HG02623 (cell line): ENCODE measurements around the gene KCNQ1.

ENCODE experiments used
- ATAC-seq: cut with Tn5 transposase; IDR thresholded peaks from one replicate; pipeline ENCODE4 v1.9.1; 2021; ENCODE audit warnings: moderate library complexity; ENCODE audit not compliant: unreplicated experiment

KCNQ1 gene

DNA sequence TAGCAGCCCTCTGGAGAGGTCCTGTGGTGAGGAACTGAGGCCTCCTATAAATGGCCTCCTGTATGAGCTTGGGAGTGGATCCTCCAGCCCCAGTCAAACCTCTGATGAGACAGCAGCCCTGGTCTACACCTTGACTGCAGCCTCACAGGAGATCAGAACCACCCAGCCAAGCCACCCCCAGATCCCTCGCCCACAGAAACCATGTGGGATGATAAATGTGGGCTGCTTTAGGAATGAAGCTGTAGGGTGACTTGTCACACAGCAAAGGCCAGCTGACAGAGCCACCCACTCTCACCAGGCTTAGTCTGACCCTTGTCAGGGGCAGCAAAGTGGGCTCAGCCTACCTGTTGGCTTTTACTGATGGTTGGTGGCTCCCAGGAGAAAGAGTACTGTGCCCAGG is 261.5 kb downstream of the KCNQ1 start:
- ATAC-seq: no peak

DNA sequence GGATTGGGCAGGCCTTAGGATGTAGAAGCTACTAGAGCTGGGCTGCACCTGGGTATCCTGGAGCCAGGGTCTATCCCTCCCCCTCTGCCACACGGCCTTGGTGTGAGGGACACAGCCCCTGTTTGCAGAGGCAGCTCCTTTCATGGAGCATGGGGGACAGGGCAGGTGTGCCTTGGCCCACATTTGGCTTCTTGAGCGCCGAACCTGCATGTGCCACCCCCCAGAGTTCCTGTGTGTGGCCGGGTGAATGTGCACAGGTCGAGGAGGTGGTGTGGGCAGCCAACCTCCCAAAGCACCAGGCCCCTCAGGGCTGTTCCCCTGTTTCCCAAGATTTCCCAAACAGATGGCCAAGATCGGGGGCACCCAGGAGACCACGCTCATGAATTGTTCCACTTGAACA is 262.9 kb downstream of the KCNQ1 start:
- no peak for ATAC-seq

DNA sequence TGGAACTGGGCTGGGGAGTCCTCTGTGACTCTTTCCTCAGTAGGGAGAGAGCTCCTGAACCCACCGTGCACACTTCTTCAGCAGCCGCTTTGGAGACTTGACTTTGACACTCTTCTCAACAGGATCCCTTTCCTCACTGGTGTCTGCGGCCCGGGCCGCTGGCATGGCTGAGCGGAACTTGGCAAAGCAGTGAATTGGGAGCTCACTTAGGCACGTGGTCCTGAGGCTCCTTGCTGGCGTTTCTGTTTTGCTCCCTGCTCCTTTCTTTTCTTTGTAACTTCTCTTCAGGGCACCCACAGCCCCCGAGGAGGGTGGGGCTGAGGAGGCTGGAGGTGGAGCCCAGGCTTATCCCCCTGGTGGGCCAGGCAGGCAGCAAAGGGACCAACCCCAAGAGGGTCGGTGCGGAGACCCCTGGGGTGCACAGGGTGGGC is 263.4 kb downstream of the KCNQ1 start:
- ATAC-seq: no peak

- ATAC-seq: no peak
Measured at GRCh38 chr11:2708757-2709281, 264.0 kb downstream of the KCNQ1 start.

GRCh38 chr11:2709429-2709828 is 264.6 kb downstream of the KCNQ1 start:
- ATAC-seq: no peak

GRCh38 chr11:2711161-2711560 is 266.4 kb downstream of the KCNQ1 start:
- no peak for ATAC-seq

DNA sequence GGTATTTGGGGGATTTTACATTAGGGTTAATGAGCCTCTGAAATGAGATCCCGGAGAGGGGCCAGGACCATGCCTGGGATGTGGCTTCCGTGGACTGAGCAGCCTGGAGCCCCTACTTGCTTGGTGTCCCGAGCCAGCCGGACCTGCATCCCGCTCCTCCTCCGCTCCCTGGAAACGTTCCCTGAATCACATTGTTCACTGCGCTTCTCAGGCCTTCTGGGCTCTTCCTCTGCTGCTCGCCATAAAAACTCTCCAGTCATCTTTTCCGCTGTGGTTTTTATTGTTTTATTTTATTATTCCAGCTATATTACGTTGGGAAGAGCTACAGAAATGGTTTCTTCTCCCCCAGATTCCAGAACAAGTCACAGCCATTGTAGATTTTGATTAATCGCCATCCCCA is 268.3 kb downstream of the KCNQ1 start:
- no peak for ATAC-seq

- ATAC-seq: no peak
Measured at GRCh38 chr11:2713661-2714462, 269.1 kb downstream of the KCNQ1 start.

DNA sequence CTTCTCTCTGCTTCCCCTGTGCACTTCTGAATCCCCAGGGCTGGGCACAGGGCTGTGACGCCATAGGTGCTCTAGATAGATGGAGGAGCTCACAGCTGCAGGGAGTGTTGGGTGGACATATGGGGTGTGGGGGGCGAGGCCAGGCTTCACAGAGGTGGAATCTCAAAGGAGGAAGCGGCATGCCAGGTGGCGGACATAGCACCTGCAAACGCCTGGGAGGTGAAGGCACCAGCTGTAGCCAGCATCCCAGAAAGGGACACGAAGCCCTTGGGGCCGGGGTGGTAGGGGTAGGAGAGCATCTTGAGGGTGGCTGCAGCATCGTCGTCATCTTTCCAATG is 269.6 kb downstream of the KCNQ1 start:
- no peak for ATAC-seq

DNA sequence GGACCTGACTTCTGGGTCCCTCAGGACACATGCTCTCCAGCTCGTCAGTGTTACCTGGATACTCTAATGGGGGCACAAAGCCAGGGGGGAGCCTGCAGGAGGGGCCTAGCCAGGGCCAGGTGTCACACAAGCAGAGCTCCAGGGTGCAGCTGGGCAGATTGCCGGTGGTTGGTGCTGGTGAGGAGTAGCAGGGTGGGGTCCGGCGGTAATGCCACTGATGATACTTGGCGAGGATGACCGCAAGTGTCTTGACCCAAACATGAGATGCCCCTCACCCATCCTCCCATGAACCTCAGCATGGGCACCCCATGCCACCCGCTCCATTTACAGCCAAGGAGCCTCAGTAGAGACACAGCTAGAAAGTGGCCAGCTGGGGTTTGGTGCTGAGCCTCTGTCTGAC is 270.1 kb downstream of the KCNQ1 start:
- ATAC-seq: no peak

DNA sequence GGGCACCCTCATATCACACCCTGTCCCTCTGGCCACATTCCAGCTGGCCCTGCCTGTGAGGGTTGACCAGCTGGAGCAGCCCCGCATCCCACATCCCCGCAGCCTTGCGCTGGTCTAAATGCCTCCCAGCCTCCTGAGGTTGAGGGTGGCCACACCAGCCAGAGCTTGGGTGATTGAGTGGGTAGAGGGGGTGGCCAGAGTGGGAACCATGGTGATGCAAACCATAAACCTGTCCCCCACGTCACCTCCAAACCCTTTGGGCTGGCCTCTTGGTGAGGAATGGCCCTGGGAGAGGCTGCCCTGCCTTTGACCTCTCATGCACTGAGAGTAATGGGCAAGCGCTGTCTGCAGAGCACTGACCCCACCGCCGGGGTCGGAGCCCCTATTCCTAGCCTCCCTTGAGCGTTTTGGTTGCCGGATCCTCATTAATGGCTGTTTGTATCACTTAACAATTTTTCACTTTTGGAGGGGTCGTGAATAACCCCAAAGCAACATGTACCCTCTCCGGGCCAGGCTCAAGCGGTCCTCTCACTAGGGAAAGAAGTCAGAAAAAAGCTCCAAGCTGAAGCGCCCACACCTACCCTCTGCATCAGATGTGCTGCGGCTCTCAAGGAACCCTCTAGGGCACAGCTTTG is 271.0 kb downstream of the KCNQ1 start:
- no peak for ATAC-seq

DNA sequence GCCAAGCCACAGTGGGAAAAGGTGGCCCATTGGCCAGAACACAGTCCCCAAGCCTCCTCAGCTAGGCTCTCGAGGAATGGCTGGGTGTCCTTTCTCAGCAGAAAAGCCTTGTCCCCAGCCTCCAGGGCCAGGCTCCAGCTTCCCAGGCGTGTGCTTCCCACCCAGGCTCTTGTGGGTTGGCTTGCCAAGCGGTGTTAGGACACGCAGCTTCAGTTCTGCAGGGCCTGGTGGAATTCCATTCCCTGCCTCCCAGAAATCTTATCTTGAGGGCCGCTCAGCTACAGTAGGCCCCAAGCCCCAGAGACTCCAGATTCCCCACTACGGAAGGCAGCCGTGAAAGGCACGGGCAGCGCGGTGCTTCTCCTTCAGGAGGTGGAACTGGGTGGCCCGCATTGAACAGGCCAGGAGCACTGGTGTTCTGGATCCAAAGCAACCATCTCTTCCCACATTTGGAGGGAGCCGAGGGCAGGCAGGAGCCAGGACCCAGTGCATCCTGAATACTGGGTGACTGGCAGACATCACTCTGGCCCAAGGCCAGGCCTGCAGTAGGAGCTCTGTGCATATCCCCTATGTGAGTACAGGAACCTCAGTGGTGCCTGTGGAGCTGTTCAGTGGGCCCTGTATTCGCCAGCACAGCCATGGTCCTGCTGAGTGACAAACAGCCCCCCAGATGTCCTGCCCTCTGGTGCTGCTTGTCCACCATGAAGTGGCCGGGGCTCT is 271.7 kb downstream of the KCNQ1 start:
- no peak for ATAC-seq

- ATAC-seq: no peak
Measured at GRCh38 chr11:2717561-2718325, 272.9 kb downstream of the KCNQ1 start.

DNA sequence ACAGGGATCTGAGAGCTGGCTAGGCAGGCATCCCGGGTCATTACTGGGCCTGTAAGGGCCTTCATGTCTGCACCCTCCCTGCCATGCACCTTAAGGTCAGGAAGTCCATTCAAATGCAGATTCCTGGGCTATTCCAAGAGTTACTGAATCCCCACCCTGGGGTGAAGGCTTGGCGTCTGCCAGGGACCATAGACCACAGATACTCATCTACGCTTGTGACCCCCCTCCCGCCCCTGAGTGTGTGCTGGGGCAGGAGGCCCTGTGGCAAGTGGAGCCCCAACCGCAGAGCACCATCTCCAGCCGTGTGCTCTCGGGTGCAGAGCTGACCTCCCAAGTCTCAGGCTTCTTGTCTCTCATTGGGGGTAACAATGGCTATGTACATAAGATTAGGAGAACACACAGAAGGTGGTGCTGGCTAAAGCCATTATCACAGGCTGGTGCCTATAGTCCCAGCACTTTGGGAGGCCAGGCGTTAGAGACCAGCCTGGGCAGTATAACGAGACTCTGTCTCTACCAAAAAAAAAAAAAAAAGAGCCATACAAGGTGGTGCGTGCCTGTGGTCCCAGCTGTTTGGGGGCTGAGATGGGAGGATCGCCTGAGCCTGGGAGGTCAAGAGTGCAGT is 274.1 kb downstream of the KCNQ1 start:
- ATAC-seq: no peak

DNA sequence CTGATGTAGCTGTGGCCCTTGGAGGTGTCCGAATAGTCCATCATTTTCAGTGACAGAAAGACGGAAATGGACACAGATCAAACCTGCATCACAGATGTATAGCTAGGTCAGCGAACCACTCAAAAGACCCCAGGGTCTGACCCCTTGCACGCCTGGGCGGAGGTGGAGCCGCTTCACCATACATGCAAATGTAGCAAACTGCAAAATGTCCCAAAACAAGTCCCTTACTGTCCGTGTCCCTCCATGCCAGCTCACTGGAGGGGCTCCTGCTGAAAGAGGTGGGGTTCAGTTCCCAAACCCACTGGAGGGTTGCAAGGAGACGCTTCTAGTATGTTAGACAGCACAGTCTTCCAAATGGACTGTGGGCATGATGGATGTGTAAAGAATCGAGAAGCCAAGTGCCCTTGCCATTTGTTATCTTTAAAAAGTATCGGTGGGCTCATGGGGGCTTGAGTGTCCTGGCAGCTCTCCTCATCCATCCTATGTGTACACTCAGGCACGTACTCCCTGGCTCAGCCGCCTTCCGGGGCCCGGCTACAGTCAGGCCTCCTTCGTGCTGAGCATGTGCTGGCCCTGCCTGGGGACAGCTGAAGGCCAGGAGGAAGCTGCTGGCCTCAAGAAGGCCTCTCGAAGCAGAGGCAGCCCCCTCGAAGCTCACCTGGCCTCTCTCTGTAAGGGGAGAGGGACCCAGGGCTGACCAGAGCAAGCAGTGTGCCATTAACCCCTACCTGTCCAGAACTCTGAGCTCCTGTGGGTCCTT is 275.2 kb downstream of the KCNQ1 start:
- ATAC-seq: no peak

DNA sequence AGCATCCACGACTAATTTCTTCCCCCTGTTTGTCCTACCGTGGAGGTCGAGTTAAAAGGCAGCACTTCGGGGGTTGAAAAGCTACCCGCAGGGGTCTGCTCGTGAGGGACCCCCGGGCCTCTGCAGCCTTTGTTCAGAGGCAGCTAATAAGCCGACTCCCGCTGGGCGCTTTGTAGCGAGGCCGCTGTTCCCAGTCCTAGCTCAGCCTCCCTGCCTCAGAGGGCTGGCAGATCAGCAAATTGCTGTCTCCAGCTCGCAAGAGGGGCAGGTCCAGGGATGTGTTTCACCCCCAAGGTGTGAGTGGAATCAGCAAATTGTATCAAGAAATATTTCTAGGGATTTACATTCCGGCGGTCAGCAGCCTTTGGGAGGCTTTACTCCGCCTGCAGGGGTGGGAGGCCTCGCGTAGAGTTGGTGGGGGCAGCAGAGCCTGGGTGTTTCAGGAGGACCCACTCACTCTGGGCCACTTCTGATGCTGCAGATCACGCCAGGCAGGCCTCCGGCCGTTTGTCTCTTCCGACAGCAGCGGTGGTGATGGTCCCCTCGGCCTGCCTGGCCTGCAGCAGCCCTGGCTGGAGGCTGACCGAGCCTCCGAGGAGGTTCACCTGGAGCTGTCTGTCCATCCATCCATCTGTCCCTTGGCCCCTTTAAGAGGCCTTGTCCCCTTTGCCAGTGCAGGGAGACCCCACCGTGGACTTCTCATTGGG is 276.6 kb downstream of the KCNQ1 start:
- ATAC-seq: no peak

GRCh38 chr11:2722955-2723354 is 278.1 kb downstream of the KCNQ1 start:
- ATAC-seq: no peak

DNA sequence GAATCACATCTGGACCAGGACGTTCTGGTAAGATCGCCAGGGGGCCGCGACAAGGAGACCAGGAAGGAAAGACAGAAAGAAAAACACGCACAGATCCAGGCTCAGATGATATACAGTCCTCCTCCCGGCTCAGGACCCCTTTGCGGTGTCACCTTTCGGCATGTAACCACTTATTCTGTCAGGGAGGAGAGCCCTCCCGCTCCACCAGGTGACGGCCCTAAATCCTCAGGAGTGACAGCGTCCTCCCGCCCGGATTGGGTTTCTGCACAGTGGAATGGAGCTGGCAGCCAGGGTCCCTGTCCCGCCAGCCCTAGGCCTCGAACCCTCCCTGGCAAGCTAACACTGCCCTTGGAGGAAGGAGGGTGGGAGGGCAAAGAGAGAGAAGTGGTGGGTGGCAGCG is 279.3 kb downstream of the KCNQ1 start:
- ATAC-seq: no peak

- no peak for ATAC-seq
Measured at GRCh38 chr11:2724653-2725367, 280.0 kb downstream of the KCNQ1 start.
